Osteoblast (primary cell): ENCODE data around the gene GABBR2. TPM values are rescaled to one million over a fixed set of nuclear protein-coding genes. Genes with fewer than 3 reads are reported as not detected.

Experiments used
- DNase-seq: peaks from one replicate; pipeline ENCODE4 v3.0.0; 2011; ENCODE audit warnings: low spot score, mixed read lengths; ENCODE audit not compliant: insufficient read length; ENCODE audit errors: missing footprints
- H2AFZ ChIP-seq: 2 replicates; pipeline ENCODE4 v1.6.0; 2011; ENCODE audit warnings: mild to moderate bottlenecking, low read length
- H3K27ac ChIP-seq: 2 replicates; pipeline ENCODE4 v1.5.1; 2011; ENCODE audit warnings: mild to moderate bottlenecking, low read depth, low read length, moderate library complexity
- H3K27me3 ChIP-seq: 2 replicates; pipeline ENCODE4 v1.6.0; 2012; ENCODE audit warnings: mild to moderate bottlenecking, control low read depth, inconsistent platforms, low read length, moderate library complexity; ENCODE audit not compliant: insufficient read depth
- H3K36me3 ChIP-seq: 2 replicates; pipeline ENCODE4 v1.5.1; 2011; ENCODE audit warnings: mild to moderate bottlenecking, low read length, control low read depth, moderate library complexity; ENCODE audit not compliant: insufficient read depth
- H3K4me1 ChIP-seq: 2 replicates; pipeline ENCODE4 v1.5.1; 2011; ENCODE audit warnings: mild to moderate bottlenecking, low read length, control low read depth, moderate library complexity; ENCODE audit not compliant: insufficient read depth
- H3K4me2 ChIP-seq: 2 replicates; pipeline ENCODE4 v1.6.0; 2011; ENCODE audit warnings: mild to moderate bottlenecking, low read length; ENCODE audit not compliant: insufficient read depth
- H3K4me3 ChIP-seq: fragments of 200-600 bp; sonication (generic); 3 replicates; pipeline ENCODE4 v1.5.1; 2012; ENCODE audit warnings: mild to moderate bottlenecking, low read length, inconsistent platforms; ENCODE audit not compliant: insufficient read depth
- H3K79me2 ChIP-seq: 2 replicates; pipeline ENCODE4 v1.6.0; 2012; ENCODE audit warnings: mild to moderate bottlenecking, low read length, control low read depth, inconsistent platforms; ENCODE audit not compliant: insufficient read depth
- H3K9me3 ChIP-seq: 2 replicates; pipeline ENCODE4 v1.5.1; 2011; ENCODE audit warnings: low read depth, low read length, control low read depth
- H4K20me1 ChIP-seq: 2 replicates; pipeline ENCODE4 v1.6.0; 2012; ENCODE audit warnings: mild to moderate bottlenecking, low read length, control low read depth; ENCODE audit not compliant: insufficient read depth
- total RNA-seq: library from RNA; depleted of rRNA; stranded (reverse); fragments of >200 nt; gene quantifications from 2 replicates; pipeline ENCODE4 v1.2.3, GENCODE V29; 2012
- TF ChIP-seq, protein P1 (sequence below): IDR thresholded peaks from 2 replicates; pipeline ENCODE4 v1.5.1; 2011; ENCODE audit warnings: mild to moderate bottlenecking, low read depth, low read length, moderate library complexity; ENCODE audit errors: extremely low read depth

GABBR2 gene
- total RNA-seq, 1 donor = under 0.01 TPM

DNA sequence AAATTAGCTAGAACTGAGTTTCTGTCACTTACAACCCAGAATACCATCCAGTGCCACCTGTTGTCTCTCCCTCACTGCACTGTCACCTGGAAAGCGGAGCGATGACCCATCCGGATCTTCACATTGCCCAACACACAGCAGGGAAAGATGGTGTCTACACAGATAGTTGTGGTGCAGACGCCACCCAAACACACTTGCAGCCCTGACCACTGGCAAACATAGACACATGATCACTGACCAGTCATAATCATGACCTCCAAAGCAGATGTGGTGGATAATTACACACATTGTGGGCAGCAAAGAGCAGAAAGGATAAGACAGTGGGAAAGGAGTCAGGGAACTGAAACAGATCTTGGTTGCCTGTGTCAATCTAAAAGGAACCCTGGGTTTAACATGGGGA, 64.7 kb downstream of the GABBR2 start:
- peaks cover 32% of the 10 kb centered on the region for H3K27me3 ChIP-seq
- no peaks in the 10 kb centered on the region for H3K9me3 ChIP-seq
- H3K4me2 ChIP-seq = no peak overlapping the region
- TF ChIP-seq, protein P1, sequence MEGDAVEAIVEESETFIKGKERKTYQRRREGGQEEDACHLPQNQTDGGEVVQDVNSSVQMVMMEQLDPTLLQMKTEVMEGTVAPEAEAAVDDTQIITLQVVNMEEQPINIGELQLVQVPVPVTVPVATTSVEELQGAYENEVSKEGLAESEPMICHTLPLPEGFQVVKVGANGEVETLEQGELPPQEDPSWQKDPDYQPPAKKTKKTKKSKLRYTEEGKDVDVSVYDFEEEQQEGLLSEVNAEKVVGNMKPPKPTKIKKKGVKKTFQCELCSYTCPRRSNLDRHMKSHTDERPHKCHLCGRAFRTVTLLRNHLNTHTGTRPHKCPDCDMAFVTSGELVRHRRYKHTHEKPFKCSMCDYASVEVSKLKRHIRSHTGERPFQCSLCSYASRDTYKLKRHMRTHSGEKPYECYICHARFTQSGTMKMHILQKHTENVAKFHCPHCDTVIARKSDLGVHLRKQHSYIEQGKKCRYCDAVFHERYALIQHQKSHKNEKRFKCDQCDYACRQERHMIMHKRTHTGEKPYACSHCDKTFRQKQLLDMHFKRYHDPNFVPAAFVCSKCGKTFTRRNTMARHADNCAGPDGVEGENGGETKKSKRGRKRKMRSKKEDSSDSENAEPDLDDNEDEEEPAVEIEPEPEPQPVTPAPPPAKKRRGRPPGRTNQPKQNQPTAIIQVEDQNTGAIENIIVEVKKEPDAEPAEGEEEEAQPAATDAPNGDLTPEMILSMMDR = no peak
- H3K36me3 ChIP-seq = no peaks in the 10 kb centered on the region
- no peak overlapping the region for H2AFZ ChIP-seq
- no peak overlapping the region for H3K27ac ChIP-seq
- H3K79me2 ChIP-seq = no peaks in the 10 kb centered on the region
- H3K4me3 ChIP-seq = no peak overlapping the region
- no peak for DNase-seq
- H3K4me1 ChIP-seq = no peaks in the 10 kb centered on the region
- no peaks in the 10 kb centered on the region for H4K20me1 ChIP-seq

DNA sequence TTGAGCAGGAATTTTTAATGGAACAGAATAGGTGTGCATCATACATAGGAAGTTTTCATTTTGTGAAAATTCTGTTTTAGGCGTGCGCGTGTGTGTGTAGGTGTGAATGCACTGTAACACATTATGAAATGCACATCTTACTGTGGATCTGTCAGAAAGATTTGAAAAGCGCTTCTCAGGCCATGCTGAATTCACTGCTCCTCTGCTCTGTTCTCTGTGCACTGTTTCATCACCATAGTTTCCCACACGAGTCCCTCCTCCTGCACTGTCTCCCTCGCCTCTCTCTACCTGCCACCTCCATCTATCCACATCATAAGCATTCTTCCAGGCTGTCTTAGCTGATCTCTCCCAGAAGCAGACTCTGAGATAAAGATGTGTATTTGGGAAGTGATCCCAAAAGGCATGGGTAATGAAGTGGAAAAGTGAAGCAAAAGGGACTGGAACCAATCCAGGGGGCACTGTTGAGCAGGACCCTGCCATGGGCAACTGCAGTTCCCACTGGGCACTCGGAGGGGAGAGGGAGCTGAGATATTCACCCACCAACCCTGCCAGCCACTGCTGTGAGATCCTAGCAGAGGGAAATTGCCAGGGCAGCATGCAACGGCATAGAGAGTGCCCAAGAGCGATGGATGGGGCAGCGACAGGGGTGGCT, 65.9 kb downstream of the GABBR2 start:
- Histone ChIP-seq H3K4me2 (no peak overlapping the region), H3K9me3 (no peaks in the 10 kb centered on the region), H3K27me3 (peaks cover 26% of the 10 kb centered on the region), H3K4me3 (no peak overlapping the region), H3K4me1 (no peaks in the 10 kb centered on the region), H3K36me3 (no peaks in the 10 kb centered on the region), H4K20me1 (no peaks in the 10 kb centered on the region), H3K79me2 (no peaks in the 10 kb centered on the region), H2AFZ (no peak overlapping the region), H3K27ac (no peak overlapping the region)
- no peak for DNase-seq
- TF ChIP-seq, protein P1 = no peak

DNA sequence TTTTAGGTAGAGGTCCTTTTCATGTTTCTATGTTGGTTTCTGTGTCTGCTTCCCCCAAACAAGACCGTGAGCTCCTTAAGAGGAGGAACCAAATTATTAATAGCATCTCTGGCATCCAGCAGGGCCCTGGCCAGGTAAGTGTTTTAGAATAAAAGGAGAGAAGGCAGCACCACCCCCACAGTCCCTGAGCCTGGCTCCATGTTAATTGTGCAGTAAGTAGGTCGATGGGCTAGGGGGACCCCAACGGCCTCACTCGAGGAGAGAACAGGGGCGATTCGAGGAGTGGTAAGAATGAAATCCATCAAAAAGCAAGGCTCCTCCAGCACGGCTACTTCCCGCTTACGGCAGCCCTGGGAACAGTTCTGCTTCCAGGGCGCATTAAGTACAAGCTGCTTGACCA, 67.0 kb downstream of the GABBR2 start:
- no peaks in the 10 kb centered on the region for H3K36me3 ChIP-seq
- no peaks in the 10 kb centered on the region for H4K20me1 ChIP-seq
- no peak overlapping the region for H3K27ac ChIP-seq
- H3K4me2 ChIP-seq = no peak overlapping the region
- no peaks in the 10 kb centered on the region for H3K79me2 ChIP-seq
- H3K4me1 ChIP-seq = no peaks in the 10 kb centered on the region
- DNase-seq = no peak
- TF ChIP-seq, protein P1 = no peak
- no peak overlapping the region for H3K4me3 ChIP-seq
- no peak overlapping the region for H2AFZ ChIP-seq
- no peaks in the 10 kb centered on the region for H3K9me3 ChIP-seq
- H3K27me3 ChIP-seq = peaks cover 20% of the 10 kb centered on the region

DNA sequence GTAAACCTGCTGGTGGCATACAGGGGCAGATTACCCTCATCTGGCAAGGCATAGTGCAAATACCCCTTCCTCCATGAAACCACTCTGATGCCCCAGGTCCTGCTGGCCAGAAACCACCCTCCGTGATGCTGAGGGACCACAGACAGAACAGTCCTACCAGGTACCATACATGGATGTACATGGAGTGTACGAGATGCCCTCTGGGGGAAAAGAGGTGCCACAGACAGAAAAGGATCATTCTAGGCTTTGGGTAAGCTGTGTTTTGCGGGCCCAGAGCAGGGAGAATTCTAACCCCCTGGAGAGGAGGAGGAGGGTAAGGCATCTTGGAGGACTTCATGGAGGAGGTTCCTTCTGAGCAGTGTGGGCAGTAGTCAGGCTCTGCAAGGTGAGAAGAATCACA, 68.3 kb downstream of the GABBR2 start:
- Histone ChIP-seq H3K4me1 (no peaks in the 10 kb centered on the region), H3K4me3 (no peak overlapping the region), H3K79me2 (no peaks in the 10 kb centered on the region), H3K27ac (no peak overlapping the region), H3K4me2 (no peak overlapping the region), H4K20me1 (no peaks in the 10 kb centered on the region), H3K27me3 (peaks cover 20% of the 10 kb centered on the region), H2AFZ (no peak overlapping the region), H3K36me3 (no peaks in the 10 kb centered on the region), H3K9me3 (no peaks in the 10 kb centered on the region)
- DNase-seq = no peak
- TF ChIP-seq, protein P1 = no peak
